Fibroblast of skin of right quadriceps (primary cell): Measurements from ENCODE around the gene AUTS2.

Experiments used
- DNase-seq: peaks from one replicate; pipeline ENCODE4 v3.0.0-alpha.2; 2013

AUTS2 gene

DNA sequence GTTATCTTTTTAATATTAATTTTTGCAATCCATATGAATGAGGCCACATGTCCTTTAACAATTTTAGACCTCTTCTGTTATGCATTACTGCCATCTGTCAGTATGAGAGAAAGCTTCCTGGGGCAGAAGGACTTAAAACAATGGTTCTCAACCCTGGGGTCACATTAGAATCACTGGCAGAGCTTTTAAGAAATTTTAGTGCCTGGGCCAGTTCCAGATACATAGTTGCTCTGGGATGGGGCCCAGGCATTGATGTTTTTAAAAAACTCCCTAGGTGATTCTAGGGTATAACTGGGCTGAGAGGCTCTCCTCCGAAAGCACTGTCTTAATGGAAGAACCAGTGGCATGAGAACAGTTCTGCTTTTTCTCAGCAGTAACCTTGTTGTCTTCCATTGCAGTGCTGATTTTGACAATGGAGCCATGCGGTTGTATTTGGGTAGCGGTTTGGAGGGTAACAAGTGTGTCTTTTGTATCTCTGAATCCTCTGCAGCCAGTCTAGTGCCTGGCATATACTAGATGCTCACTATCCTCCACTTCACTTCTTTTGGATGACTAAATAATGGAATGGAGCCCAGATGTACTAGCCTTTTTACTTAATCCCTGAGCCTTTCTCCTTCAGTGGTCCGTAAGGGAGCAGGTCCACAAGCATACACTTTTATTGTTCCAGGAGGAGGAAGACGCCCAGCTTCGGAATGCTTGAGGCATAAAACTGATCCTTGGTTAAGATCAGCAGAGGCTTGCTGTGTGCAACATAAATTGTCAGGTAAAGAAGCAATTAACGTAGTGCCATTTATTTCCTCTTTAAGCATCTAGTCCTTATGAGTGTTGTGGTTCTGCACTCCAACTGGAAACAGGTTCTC, 227.1 kb downstream of the AUTS2 start:
- peak; percentile 19 for DNase-seq

DNA sequence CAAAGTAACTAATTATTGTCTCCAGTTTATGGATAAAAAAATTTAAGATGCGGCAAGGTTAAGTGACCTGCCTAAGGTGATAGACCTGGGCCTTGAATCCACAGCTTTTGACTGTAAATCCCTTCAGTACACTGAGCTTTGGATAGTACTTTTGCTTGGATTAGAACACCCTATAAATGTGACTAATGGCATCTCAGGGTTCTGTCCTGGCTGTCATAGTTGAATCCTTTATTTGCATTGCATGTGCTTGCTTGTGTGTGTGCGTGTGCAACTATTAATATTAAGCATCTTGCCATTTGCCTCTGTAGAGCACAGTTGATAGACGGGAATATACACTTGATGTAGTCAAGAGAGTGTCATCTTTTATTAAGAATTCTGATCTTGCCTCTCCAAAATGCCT, 228.0 kb downstream of the AUTS2 start:
- no peak for DNase-seq

DNA sequence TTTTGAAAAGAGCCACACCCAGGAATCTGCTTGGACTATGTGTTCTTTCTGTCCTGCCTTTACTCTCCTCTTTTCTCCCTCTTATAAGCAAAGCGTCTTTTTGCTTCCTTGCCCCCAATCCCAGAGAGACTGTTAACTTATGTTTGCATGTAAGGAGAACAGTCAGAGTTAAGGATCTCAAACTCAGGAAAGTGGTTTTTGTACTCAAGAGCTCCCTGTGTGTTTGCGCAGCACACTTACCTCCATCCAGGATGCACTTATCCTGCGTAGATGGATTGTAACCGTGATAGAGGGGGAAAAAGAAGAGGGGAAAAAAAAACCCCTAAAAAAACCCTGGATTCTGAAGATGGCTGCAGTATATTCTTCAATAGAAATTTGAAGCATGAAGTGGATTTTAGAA, 228.9 kb downstream of the AUTS2 start:
- DNase-seq = no peak

DNA sequence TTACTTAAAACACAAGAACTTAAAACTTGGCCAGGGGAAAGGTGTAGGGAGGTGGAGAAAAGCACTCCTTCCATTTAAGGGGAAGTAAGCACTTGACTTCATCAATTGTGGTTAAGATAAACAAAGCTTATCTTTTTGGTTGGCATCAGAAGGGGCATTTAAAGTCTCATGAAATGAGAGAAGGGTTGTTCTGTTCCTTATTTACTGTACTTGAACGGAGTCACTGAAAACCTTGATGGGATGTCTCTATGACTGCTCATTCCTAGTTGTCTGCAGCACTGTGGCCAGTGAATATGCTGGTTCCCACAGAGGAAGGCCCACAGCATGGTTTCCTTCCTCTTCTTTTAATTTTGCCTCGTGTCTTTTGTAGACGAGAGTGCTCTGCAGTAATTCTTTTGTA, 229.3 kb downstream of the AUTS2 start:
- DNase-seq = no peak

DNA sequence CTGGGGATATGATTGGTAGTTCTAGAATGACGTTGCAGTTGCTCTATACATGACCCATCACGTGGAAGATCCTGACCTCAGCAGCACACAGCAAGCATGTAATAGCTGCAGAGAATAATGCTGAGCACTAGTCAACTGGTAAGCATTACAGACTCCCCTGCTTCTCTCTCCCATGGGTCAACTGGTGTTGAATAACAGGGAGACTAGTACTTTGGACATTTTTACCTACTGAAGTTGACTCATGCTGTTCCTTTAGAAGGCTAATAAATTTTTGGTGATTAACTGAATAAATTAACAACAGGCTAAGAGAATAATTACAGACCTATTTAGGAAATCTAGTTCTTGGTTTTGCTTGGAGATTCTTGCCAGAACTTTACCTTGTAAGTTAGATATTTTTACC, 234.1 kb downstream of the AUTS2 start:
- no peak for DNase-seq

DNA sequence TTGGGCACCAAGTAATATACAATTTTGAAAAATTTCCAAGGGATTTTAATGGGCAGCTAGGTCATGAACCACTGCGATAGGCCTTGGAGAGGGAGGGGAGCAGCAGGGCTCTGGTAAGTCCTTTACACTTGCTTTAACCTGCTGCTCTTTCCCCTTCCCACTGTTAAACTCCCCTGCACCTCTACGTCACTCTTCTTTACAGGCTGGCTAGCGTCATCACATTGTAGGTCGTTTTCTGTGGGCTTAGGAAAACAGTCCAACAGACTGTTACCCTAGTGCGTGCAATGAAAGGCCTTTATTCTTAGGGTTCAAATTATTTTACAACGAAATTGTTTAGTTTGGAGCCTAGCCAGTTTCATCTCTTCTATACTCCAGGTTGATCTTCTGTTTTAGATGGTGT, 235.7 kb downstream of the AUTS2 start:
- DNase-seq = no peak

DNA sequence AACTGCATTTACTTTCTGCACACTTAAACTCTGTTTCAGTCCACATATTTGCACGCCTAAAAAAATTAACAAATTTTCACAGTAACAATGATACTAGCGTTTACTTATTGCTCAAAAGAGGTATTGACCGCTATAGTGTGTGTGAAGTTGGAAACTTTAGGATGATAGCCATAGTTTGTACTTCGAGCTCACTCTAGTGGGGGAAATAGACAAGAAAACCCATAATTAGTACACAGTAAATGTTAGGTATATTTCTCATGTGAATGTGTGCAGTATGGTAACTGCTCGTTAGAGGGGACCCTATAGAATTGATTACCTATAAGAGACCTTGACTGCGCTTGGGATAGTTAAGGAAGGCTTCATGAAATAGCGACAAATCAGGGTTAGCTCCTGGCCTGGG, 238.4 kb downstream of the AUTS2 start:
- DNase-seq = no peak

DNA sequence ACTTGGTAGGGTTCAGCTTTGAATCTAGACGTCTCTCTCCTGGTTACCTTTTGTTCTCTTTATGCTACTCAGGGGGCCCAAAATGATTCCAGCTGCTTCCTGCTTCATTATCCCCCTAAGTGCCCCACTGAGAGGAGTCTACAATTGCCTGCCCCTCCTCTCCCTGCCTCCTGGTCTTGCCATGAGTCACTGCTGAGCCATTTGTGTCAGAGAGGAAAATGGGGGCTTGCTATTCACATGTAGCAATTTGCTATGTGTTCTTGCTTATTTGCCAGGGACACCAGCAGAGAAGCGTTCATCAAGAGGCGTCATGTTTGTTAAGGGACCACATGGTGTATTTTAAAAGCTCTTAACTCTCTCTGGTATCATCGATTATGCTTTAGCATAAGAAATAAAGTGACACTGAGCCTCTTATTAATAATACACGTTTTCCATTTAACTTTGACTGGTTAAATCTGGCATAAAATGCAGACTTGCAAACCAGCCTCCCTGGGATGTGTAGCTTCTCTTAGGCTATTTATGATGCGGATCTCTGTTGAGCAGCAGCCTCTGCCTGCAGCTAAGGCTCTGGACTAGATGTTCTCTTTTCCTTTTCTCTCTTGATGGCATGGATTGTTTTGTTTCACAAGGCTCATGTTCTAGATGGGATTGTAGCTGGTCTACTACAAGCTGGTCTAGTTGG, 239.3 kb downstream of the AUTS2 start:
- DNase-seq = peak; percentile 87

DNA sequence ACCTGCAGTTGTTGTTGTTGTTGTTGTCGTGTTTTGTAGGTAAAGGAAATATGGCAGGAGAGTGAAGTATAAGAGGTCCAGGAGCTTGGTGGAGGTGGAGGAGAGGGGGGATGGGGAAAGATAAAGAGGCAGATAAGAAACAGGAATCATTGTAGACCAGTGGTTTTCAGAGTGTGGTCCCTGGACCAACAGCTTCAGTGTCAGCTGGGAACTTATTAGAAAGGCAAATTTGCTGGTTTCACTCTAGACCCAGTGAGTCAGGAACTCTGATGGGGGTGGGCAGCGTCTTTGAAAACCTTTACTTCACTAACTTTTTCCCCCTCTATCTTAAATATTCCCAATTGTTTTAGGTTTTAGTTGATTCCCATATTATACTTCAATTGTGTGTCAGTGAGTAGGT, 241.5 kb downstream of the AUTS2 start:
- no peak for DNase-seq

DNA sequence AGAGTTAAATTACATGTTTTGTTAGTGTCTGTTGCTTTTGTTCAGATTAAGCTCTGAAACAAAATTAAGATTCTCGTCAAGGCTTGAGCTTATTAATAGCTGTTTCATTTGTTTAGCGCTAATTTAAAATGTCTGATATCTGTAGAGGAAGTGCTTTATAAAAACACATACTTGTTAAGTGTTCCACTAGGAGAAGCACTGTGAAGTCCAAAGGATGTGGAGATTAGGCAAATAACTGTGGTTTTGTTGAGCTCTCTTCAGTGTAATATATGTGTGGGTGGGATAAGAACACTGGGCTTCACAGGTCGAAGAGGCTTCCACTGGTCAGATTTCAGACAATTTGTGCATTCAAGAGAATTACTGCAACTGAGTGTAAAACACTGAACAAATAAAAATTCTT, 242.0 kb downstream of the AUTS2 start:
- peak; percentile 44 for DNase-seq

DNA sequence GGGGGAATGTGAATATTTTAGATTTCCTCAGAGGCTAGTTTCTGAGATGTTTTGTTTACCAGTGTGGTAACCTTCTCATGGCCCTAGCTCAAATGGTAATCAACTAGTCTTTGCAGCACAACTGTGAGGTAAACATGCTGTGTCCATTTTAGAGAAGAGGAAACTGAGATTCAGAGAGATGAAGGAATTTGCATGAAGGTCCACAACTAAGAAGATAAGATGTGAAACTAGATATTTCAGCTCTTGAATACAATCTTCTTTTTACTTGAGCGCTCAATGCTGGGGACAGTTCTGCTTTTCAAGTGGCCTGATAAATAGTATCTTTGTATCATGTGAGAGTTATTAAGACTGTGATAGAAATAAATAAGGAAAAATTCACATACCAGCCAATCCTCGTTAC, 245.4 kb downstream of the AUTS2 start:
- DNase-seq = no peak

DNA sequence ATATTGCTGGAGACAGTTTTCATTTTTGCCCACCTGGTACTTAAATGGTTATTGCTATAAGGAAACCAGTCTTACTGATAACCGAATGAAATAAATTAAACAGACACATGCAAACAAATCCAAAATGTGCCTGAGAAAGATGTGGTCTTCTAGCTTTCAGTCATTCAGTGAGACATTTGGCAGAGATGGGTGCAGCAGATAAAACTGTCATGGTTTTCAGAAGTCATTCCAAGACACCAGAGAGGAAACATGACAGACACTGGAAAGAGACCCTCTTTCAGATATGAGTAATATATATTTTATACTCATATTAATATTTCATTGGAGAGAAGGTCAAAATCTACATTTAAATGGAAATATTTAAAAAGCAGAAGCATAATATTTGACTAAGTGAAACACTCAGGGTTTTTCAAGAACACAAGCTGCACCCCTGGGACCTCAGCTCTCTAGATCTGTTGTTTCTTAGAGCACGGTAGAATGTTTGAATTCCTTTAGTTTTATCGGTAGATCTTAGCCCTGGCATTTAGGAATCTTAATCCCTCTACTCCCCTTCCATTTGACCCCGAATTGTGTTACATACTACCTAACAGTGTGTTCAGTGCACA, 246.1 kb downstream of the AUTS2 start:
- DNase-seq = no peak

DNA sequence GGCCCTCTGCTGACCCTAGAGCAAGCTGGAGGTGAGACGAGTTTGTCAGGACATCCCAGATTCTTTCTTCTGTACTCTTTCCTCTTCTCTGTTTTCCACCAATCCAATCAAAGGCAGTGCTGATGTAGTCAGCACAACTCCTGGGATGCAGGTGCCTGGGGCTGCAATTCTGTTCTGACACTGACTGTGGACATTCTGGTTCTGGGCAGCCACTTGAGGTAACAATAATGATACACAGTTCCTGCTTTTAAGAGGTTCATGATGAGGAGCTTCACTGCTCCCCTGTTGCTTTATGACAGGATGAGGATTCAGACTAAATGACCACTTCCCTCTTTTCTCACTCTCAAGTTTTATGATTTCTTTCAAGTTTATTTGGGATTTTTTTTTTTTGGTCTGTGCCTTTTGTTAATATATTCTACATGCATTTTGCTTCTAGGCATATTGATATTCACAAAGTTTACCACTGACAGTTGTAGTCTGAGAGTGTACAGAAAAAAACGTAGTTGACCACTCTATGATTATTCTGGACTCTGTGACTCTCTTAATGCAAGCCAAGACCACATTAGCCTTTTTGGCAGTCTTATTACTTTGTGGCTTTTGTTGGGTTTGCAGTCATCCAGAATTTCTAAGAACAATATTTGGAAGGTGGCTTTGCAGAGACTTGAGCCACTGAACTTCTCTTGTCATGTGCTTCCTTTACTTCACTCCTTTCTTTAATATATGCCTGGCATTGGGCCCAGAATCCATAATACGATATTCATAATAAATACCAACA, 247.6 kb downstream of the AUTS2 start:
- DNase-seq = no peak

DNA sequence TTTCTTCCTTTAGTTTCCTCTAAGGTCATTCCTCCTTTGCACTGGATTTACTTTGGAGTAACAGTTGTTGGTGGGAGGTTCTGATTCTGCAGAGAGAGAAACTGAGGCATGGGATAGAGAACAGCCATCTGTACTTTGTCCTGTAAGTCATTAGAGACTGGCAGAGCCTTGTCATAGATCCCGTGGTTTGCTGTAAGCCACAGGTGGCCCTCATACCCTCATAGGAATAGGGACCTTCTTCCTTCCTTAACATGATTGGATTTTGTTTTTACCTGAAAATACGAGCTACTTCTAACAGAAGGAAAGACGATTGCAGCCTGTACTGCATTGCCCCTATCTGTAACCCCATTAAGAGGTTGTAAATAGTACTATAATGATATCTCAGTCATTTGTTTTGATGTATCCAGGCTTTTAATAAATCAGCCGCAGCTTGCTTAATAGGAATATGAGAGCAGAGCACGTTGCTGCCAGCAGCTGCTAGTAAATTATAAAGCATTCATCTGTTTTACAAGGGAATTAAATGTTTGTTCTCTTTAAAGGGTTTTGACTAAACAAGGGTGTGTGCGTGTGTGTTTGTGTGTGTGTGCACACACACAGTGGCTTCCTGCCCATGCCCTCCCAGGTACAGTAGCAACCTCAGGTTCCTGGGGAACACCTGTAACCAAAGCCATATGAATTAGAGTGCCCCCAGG, 249.8 kb downstream of the AUTS2 start:
- DNase-seq = no peak

DNA sequence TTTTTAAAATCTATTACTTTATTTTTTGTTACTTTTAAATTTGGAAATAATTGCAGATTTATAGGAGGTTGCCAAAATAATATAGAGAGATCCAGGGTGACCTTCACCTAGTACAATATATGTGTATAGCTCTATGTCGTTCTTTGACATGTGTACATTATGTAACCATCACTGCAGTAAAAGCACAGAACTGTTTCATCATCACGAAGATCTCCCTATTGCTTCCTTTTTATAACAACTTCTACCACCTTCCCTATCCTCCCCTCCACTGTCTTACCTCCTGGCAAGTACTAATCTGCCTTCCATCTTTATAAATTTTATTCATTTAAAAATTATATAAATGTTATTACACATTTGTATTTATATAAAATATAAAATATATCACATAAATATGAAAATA, 251.0 kb downstream of the AUTS2 start:
- DNase-seq = no peak

DNA sequence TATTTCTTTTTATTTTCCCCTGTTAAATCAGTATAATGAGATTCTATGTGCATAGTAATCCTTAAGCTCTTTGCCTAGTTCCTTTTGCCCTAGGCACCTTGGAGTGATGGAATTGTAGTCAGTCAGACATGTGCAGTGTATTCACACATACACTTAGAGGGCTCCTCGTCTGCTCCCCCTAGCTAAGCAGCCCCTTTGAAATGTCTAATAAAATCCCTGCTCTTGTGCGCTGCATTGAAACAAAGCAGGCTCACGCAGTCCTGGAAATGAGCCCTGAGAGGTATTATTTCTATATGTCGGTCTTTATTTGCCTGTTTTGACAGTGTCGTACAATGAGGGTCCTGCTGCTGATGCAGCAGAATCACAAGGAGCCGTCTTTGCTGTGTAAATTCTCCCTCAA, 258.7 kb downstream of the AUTS2 start:
- no peak for DNase-seq

DNA sequence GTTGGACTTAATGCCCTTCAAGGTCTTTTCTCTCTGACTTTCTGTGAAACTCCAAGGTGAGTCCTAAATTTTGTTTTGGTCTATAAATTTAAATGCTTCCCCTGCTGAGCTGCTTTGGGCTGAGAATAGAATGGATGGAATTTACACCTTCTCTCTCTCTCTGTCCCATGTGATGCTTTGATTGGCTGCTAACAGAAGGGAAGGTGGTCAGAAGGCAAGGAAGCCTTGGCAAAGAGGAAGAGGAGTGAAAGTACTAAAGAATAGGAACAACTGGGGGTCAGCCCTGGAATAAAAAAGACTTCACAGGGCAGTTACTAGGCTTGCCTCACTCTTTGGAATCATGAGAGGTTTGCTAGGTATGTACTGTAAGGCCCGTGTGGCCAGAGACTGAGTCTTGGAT, 260.2 kb downstream of the AUTS2 start:
- no peak for DNase-seq

DNA sequence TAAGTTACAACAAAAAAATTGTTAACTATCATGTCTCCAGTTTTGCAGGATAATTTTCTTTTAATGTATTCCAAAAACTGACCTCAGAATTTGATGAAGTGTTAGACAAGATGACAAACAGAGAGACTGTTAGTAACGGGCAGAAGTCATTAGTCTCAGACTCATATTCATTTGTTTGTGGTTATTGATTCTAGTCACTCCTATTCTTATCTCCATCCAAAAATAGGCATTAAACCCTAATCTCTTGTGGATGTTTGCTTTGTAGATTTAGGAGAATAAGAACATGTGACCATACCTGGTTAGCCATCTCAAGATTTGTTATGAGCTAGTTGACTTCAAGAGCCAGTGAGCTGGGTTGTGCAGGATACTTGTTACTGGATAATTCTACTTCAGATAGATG, 261.1 kb downstream of the AUTS2 start:
- DNase-seq = no peak

DNA sequence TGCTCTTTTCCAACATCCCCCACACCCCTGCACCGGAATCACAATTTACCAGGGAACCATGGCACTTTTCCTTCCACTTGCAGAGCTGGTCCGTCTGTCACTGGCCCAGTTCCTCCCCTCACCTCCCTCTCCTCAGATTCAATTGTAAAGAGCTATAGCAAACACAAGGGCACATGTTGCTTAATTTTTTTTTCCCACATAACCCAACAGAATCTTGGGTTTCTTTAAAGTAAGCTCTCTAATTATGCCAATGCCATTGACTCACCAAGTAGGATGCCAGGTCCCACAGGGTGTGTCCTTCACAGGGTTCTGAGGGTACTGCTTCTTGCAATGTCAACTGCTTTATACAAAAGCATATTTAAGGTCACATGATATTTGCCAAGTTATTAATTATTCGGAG, 262.2 kb downstream of the AUTS2 start:
- DNase-seq = no peak

DNA sequence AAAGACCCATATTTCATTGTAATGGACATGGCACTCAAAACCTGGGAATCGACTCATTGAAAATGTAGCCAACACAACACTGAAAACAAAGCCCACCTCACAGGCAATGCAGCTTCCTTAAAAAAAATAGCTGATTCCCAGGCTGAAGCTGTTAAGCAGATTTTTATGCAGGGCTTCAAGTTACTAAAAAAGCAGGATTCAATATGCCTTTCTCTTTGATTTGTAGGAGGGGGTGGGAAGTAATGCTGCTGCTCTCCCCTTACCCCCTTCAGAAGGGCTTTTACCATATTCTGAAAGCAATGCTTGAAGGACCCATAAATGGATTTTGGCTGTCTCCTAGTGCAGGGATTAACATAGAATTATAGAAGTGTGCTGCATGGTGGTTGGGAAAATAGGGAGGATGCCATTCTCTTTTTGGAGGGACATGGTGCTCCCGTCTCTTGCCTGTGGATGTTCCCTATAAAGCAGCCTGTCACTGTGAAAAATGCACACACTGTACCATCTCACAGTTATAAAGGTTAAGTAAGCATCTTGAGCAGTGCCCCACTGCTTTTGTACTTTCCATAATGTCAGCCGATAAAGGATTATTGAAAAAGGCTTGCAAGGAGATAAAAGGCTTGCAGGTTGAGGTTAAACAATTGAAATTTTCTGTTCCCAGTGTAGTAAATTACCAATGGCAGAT, 262.8 kb downstream of the AUTS2 start:
- DNase-seq = no peak

DNA sequence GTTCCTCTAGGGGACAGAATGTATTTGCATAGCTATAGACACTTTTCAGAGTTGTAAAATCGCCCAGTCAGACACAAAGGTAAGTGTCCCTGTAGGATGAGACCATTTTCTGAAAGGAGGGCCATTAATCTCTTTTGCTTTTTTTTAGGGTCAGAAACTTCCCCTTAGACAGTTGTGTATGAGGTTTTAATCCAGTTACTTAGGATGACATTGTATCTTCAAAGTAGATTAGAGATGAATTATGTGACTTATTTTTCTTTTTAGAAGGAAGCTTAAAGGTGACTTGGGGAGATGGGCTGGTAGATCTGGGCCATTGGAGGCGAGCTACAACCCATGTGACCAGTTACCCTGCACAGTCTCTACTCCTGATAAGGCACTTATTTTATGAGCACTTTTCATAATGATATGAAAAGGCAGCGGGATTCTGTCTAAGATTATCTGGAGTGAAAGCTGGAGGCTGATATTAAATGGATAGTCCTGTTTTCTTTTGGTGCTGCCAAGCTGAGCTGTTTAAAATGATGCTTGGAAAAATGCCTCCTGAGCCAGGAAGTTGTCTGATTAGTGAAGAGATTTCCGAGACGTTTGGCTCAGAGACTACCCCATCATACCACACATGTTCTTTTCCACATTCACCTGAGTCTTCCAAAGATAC, 264.3 kb downstream of the AUTS2 start:
- no peak for DNase-seq

DNA sequence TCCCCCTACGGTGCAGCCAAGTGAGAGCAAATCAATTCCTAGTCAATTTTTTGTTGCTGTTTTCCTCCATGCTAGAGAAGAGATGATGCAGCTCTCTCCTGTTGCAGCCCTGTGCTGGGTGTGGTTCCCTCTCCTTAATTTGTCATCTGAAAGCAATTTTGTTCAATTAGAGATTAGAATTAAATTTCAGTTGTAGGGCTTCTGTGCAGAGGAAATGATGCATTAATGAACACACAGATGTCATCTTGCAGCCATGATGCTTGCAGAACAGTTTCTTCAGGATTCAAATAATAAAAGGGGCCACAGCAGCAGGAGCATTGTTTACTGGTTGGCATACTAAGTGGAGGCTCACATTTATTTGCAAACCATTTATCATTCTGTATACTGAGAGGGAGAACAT, 266.0 kb downstream of the AUTS2 start:
- peak; percentile 43 for DNase-seq
